HepG2 (cell line): Measurements from ENCODE around the gene PHRF1. TPM values are rescaled to one million over a fixed set of nuclear protein-coding genes. Genes with fewer than 3 reads are reported as not detected.

Source experiments
- BCL6 ChIP-seq: IDR thresholded peaks from 2 replicates; pipeline ENCODE4 v1.6.1; 2016; ENCODE audit warnings: missing genetic modification reagents, missing compliant biosample characterization
- CREM ChIP-seq, 2 experiments: sonication (generic) in 1 of 2; formaldehyde crosslinking in 1 of 2; IDR thresholded peaks; 2 replicates each; pipeline versions ENCODE4 v1.4.0 to v1.6.1; 2016 to 2020; ENCODE audit warnings: antibody characterized with exemption in 1 of 2, mild to moderate bottlenecking in 1 of 2, missing genetic modification reagents in 1 of 2
- HNRNPL ChIP-seq: fragments of 200-400 bp; formaldehyde crosslinking; IDR thresholded peaks from 2 replicates; pipeline ENCODE4 v1.6.1; 2017; ENCODE audit warnings: mild to moderate bottlenecking, low read depth, low read length
- HOXA3 ChIP-seq: sonication (generic); formaldehyde crosslinking; IDR thresholded peaks from 2 replicates; pipeline ENCODE4 v1.5.0; 2020; ENCODE audit warnings: missing genetic modification reagents
- NFE2L1 ChIP-seq: sonication (generic); formaldehyde crosslinking; IDR thresholded peaks from 2 replicates; pipeline ENCODE4 v1.4.0; 2020; ENCODE audit warnings: missing genetic modification reagents, mild to moderate bottlenecking, borderline replicate concordance
- POLR2AphosphoS5 ChIP-seq: IDR thresholded peaks from 2 replicates; pipeline ENCODE4 v1.6.1; 2012; ENCODE audit warnings: low read depth, low read length
- ZC3H13 ChIP-seq: sonication (generic); formaldehyde crosslinking; IDR thresholded peaks from 2 replicates; pipeline ENCODE4 v1.8.1; 2023; ENCODE audit warnings: mild to moderate bottlenecking, missing genetic modification reagents, moderate library complexity
- ZFX ChIP-seq: sonication (generic); formaldehyde crosslinking; IDR thresholded peaks from 2 replicates; pipeline ENCODE4 v1.4.0; 2020; ENCODE audit warnings: mild to moderate bottlenecking, low read depth, missing genetic modification reagents, moderate library complexity
- ZNF510 ChIP-seq: sonication (generic); formaldehyde crosslinking; IDR thresholded peaks from 2 replicates; pipeline ENCODE4 v1.4.0; 2020; ENCODE audit warnings: low read depth, mild to moderate bottlenecking, missing genetic modification reagents
- ZNF746 ChIP-seq: sonication (generic); formaldehyde crosslinking; IDR thresholded peaks from 2 replicates; pipeline ENCODE4 v1.8.0; 2022; ENCODE audit warnings: mild to moderate bottlenecking, missing genetic modification reagents
- polyA plus RNA-seq, 8 experiments: library from polyadenylated mRNA; depleted of rRNA in 3 of 8; stranded (reverse) in 7 of 8; unstranded in 1 of 8; fragments of >200 nt; fragmentation: Illumina TruSeq in 4 of 8; extraction: Trizol in 4 of 8; gene quantifications; 2 replicates each; pipeline versions ENCODE4 v1.2.1 to v1.2.3, GENCODE V29; 2011 to 2016; ENCODE audit warnings: low read depth in 4 of 8, missing spikeins in 1 of 8, mixed read lengths in 1 of 8; ENCODE audit not compliant: insufficient read depth in 1 of 8
- total RNA-seq, 5 experiments: library from RNA; depleted of rRNA; stranded (reverse); fragments of >200 nt; fragmentation: Illumina TruSeq; extraction: Trizol; gene quantifications; 2 replicates each; pipeline ENCODE4 v1.2.3, GENCODE V29; 2016; ENCODE audit warnings: low read depth in 1 of 5
- TF ChIP-seq, protein P1 (sequence below): IDR thresholded peaks from 2 replicates; pipeline ENCODE4 v1.6.1; 2016; ENCODE audit warnings: low read depth
- TF ChIP-seq, protein P2 (sequence below): IDR thresholded peaks from 2 replicates; pipeline ENCODE4 v1.6.1; 2016; ENCODE audit warnings: missing biosample characterization, missing genetic modification reagents, low read depth
- TF ChIP-seq, protein P3 (sequence below): sonication (generic); formaldehyde crosslinking; IDR thresholded peaks from 2 replicates; pipeline ENCODE4 v1.9.0; 2021; ENCODE audit warnings: missing genetic modification reagents, mild to moderate bottlenecking, borderline replicate concordance
- TF ChIP-seq, protein P4 (sequence below): sonication (generic); formaldehyde crosslinking; IDR thresholded peaks from 2 replicates; pipeline ENCODE4 v1.9.0; 2021; ENCODE audit warnings: missing genetic modification reagents, mild to moderate bottlenecking, borderline replicate concordance
- TF ChIP-seq, protein P5 (sequence below): sonication (generic); formaldehyde crosslinking; conservative IDR thresholded peaks from 2 replicates; pipeline ENCODE4 v1.4.0; 2020; ENCODE audit warnings: missing genetic modification reagents
- TF ChIP-seq, protein P6 (sequence below), 2 experiments: fragments of 450-650 bp in 1 of 2; sonication (generic) in 1 of 2; formaldehyde crosslinking; IDR thresholded peaks; 2 replicates each; pipeline versions ENCODE4 v1.5.0 to v1.8.0; 2020 to 2022; ENCODE audit warnings: mild to moderate bottlenecking in 1 of 2, missing genetic modification reagents in 1 of 2

PHRF1 gene
- total and polyA plus RNA-seq, 2 of the 13 experiments (the other 11 are each of a cell fraction or from before 2014, with no cell fraction given) = 8.2 to 16.7 TPM

DNA sequence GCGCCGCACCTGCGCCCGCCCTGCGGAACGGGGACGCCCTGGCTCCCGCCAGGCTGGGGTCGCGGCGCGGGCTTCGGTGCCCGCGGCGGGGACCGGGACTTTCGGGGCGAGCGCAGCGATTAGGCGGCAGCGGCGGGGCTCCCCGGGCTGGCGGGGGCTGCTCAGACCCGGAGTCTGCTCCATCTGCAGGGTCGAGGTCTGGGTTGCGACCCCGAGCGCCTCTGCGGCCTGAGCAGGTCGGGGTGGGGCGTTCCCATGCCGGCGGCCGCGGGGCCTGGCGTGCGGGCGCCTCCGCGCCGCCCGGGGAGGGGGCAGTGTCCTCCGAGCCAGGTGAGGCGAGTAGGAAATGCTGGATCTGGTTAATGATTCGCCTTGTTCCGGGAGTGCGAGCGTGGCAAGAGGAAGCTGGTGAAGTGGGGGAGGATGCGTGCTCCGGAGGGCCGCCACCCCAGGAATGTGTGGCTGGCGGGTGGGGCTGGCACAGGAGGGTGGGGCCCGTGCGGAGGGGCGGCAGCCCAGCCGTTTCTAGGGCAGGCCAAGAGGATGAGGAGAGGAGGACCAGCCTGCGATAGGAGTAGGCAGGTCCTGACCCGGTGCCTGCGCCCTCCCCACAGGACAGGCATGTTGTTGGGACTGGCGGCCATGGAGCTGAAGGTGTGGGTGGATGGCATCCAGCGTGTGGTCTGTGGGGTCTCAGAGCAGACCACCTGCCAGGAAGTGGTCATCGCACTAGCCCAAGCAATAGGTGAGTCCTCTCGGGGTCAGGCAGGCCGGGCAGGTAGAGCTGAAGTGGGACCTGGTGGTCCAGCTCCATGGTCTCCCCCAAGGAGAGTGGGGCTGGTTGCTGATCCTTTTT, 14.9 kb upstream of the PHRF1 start (continued):
- TF ChIP-seq, protein P1, sequence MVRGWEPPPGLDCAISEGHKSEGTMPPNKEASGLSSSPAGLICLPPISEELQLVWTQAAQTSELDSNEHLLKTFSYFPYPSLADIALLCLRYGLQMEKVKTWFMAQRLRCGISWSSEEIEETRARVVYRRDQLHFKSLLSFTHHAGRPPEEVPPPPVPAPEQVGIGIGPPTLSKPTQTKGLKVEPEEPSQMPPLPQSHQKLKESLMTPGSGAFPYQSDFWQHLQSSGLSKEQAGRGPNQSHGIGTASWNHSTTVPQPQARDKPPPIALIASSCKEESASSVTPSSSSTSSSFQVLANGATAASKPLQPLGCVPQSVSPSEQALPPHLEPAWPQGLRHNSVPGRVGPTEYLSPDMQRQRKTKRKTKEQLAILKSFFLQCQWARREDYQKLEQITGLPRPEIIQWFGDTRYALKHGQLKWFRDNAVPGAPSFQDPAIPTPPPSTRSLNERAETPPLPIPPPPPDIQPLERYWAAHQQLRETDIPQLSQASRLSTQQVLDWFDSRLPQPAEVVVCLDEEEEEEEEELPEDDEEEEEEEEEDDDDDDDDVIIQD = peak; percentile 54; the same call in 1 of the 2 replicates
- TF ChIP-seq ZC3H13 (CRISPR knock-in tag) (no peak), ZNF510 (CRISPR knock-in tag) (no peak), ZFX (CRISPR knock-in tag) (peak; percentile 70), NFE2L1 (CRISPR knock-in tag) (no peak), ZNF746 (CRISPR knock-in tag) (no peak), BCL6 (CRISPR knock-in tag) (peak; percentile 29; the same call in 1 of the 2 replicates), POLR2AphosphoS5 (peak; percentile 54; the same call in 1 of the 2 replicates), CREM (IDR thresholded peaks at IDR 0.05) (no peak), CREM (CRISPR knock-in tag; IDR thresholded peaks at IDR 0.05) (no peak), HNRNPL (peak; percentile 85), HOXA3 (CRISPR knock-in tag) (peak; percentile 78; the same call in 1 of the 2 replicates)
- TF ChIP-seq, protein P2, sequence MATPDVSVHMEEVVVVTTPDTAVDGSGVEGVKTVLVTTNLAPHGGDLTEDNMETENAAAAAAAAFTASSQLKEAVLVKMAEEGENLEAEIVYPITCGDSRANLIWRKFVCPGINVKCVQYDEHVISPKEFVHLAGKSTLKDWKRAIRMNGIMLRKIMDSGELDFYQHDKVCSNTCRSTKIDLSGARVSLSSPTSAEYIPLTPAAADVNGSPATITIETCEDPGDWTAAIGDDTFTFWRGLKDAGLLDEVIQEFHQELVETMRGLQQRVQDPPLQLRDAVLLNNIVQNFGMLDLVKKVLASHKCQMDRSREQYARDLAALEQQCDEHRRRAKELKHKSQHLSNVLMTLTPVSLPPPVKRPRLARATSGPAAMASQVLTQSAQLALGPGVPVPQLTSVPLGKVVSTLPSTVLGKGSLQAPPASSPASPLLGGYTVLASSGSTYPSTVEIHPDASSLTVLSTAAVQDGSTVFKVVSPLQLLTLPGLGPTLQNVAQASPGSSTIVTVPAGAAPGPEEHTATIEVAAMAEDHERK (CRISPR knock-in tag) = no peak
- TF ChIP-seq, protein P3, sequence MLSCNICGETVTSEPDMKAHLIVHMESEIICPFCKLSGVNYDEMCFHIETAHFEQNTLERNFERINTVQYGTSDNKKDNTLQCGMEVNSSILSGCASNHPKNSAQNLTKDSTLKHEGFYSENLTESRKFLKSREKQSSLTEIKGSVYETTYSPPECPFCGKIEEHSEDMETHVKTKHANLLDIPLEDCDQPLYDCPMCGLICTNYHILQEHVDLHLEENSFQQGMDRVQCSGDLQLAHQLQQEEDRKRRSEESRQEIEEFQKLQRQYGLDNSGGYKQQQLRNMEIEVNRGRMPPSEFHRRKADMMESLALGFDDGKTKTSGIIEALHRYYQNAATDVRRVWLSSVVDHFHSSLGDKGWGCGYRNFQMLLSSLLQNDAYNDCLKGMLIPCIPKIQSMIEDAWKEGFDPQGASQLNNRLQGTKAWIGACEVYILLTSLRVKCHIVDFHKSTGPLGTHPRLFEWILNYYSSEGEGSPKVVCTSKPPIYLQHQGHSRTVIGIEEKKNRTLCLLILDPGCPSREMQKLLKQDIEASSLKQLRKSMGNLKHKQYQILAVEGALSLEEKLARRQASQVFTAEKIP (CRISPR knock-in tag) = no peak
- TF ChIP-seq, protein P4, sequence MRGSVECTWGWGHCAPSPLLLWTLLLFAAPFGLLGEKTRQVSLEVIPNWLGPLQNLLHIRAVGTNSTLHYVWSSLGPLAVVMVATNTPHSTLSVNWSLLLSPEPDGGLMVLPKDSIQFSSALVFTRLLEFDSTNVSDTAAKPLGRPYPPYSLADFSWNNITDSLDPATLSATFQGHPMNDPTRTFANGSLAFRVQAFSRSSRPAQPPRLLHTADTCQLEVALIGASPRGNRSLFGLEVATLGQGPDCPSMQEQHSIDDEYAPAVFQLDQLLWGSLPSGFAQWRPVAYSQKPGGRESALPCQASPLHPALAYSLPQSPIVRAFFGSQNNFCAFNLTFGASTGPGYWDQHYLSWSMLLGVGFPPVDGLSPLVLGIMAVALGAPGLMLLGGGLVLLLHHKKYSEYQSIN (CRISPR knock-in tag) = no peak
- TF ChIP-seq, protein P5, sequence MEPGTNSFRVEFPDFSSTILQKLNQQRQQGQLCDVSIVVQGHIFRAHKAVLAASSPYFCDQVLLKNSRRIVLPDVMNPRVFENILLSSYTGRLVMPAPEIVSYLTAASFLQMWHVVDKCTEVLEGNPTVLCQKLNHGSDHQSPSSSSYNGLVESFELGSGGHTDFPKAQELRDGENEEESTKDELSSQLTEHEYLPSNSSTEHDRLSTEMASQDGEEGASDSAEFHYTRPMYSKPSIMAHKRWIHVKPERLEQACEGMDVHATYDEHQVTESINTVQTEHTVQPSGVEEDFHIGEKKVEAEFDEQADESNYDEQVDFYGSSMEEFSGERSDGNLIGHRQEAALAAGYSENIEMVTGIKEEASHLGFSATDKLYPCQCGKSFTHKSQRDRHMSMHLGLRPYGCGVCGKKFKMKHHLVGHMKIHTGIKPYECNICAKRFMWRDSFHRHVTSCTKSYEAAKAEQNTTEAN (CRISPR knock-in tag) = no peak; the same call in 1 of the 2 replicates
- TF ChIP-seq, protein P6, sequence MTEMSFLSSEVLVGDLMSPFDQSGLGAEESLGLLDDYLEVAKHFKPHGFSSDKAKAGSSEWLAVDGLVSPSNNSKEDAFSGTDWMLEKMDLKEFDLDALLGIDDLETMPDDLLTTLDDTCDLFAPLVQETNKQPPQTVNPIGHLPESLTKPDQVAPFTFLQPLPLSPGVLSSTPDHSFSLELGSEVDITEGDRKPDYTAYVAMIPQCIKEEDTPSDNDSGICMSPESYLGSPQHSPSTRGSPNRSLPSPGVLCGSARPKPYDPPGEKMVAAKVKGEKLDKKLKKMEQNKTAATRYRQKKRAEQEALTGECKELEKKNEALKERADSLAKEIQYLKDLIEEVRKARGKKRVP (CRISPR knock-in tag; IDR thresholded peaks at IDR 0.05) = no peak
